K562 (cell line): ENCODE data around the gene HEXD. TPM values are rescaled to one million over a fixed set of nuclear protein-coding genes. Genes with fewer than 3 reads are reported as not detected.
A peak's percentile ranks its signal among the peaks of the same experiment; 100 is the strongest.

Source experiments
- ARID4B ChIP-seq: sonication (generic); formaldehyde crosslinking; IDR thresholded peaks from 2 replicates; pipeline ENCODE4 v1.8.0; 2022; ENCODE audit warnings: mild to moderate bottlenecking, missing genetic modification reagents
- CGGBP1 ChIP-seq: fragments of 250-450 bp; sonication (Bioruptor Pico); IDR thresholded peaks from 2 replicates; pipeline ENCODE4 v1.9.0; 2021; ENCODE audit warnings: mild to moderate bottlenecking
- DNMT1 ChIP-seq: fragments of 450-650 bp; IDR thresholded peaks from 2 replicates; pipeline ENCODE4 v1.6.1; 2016; ENCODE audit warnings: antibody characterized with exemption, mild to moderate bottlenecking
- E2F6 ChIP-seq, 2 experiments: IDR thresholded peaks; 2 replicates each; pipeline ENCODE4 v1.6.1; 2011; ENCODE audit warnings: borderline replicate concordance in 1 of 2, control low read depth in 1 of 2, low read depth in 1 of 2, low read length in 1 of 2, mild to moderate bottlenecking in 1 of 2, mixed read lengths in 1 of 2, moderate library complexity in 1 of 2; ENCODE audit not compliant: insufficient read depth in 1 of 2, insufficient read length in 1 of 2, poor library complexity in 1 of 2, severe bottlenecking in 1 of 2; ENCODE audit errors: extremely low read depth in 1 of 2
- EGR1 ChIP-seq: fragments of 450-650 bp; conservative IDR thresholded peaks from 2 replicates; pipeline ENCODE4 v1.6.1; 2017; ENCODE audit warnings: mild to moderate bottlenecking
- ETV1 ChIP-seq: fragments of 450-650 bp; conservative IDR thresholded peaks from 2 replicates; pipeline ENCODE4 v1.6.1; 2016; ENCODE audit warnings: missing genetic modification characterization, control low read depth, low read depth, missing compliant biosample characterization
- GTF2E2 ChIP-seq: fragments of 200-800 bp; sonication (Bioruptor generic); IDR thresholded peaks from 2 replicates; pipeline ENCODE4 v1.6.1; 2016; ENCODE audit warnings: missing genetic modification characterization, missing compliant biosample characterization
- HDAC3 ChIP-seq: fragments of 450-650 bp; IDR thresholded peaks from 2 replicates; pipeline ENCODE4 v1.6.1; 2018; ENCODE audit warnings: borderline replicate concordance, mild to moderate bottlenecking, moderate library complexity; ENCODE audit not compliant: partially characterized antibody
- RERE ChIP-seq: sonication (generic); formaldehyde crosslinking; IDR thresholded peaks from 2 replicates; pipeline ENCODE4 v1.8.0; 2023; ENCODE audit warnings: missing genetic modification reagents, mild to moderate bottlenecking, borderline replicate concordance
- TAF7 ChIP-seq: fragments of 450-650 bp; IDR thresholded peaks from 2 replicates; pipeline ENCODE4 v1.6.1; 2016; ENCODE audit warnings: missing genetic modification characterization, missing compliant biosample characterization
- TRIM24 ChIP-seq, 2 experiments: fragments of 450-650 bp; IDR thresholded peaks; 2 replicates each; pipeline ENCODE4 v1.6.1; 2016
- YBX1 ChIP-seq: fragments of 450-650 bp; IDR thresholded peaks from 2 replicates; pipeline ENCODE4 v1.7.1; 2016; ENCODE audit warnings: mild to moderate bottlenecking
- ZBTB33 ChIP-seq: sonication (generic); formaldehyde crosslinking; IDR thresholded peaks from 2 replicates; pipeline ENCODE4 v1.8.1; 2023; ENCODE audit warnings: mild to moderate bottlenecking, missing genetic modification reagents
- ZNF436 ChIP-seq: fragments of 250-450, 450-650 bp; sonication (Bioruptor Pico); formaldehyde crosslinking; IDR thresholded peaks from 2 replicates; pipeline ENCODE4 v1.7.0; 2020; ENCODE audit warnings: mild to moderate bottlenecking
- ZNF507 ChIP-seq: conservative IDR thresholded peaks from 2 replicates; pipeline ENCODE4 v1.6.1; 2017; ENCODE audit warnings: missing genetic modification characterization, missing compliant biosample characterization
- ZNF57 ChIP-seq: fragments of 450-650 bp; formaldehyde crosslinking; IDR thresholded peaks from 2 replicates; pipeline ENCODE4 v1.4.0; 2020; ENCODE audit warnings: mild to moderate bottlenecking, moderate library complexity
- polyA plus RNA-seq, 8 experiments: library from polyadenylated mRNA; depleted of rRNA in 4 of 8; stranded (reverse) in 5 of 8; unstranded in 3 of 8; fragments of >200 nt; fragmentation: Nextera tagmentation in 2 of 8; fragmentation: Illumina TruSeq in 1 of 8; extraction: Ambion mirVana in 2 of 8; extraction: Trizol in 1 of 8; gene quantifications; 2 replicates each; pipeline versions ENCODE4 v1.2.1 to v1.2.3, GENCODE V29; 2011 to 2014; ENCODE audit warnings: inconsistent platforms in 1 of 8, missing spikeins in 1 of 8
- total RNA-seq, 7 experiments: library from RNA; depleted of rRNA in 6 of 7; stranded (reverse); fragments of >200 nt in 6 of 7; fragmentation: Illumina TruSeq in 2 of 7; extraction: Trizol in 2 of 7; gene quantifications; 2 replicates each; pipeline versions ENCODE4 v1.2.1 to v1.2.3, GENCODE V29; 2011 to 2021; ENCODE audit warnings: low replicate concordance in 1 of 7

The HEXD gene
- total and polyA plus RNA-seq, 9 of the 15 experiments (the other 6 are each of a cell fraction or from before 2014, with no cell fraction given), result 1.0 to 25.3 (median 10.0) TPM

GRCh38 chr17:82457929-82458178, 39.7 kb downstream of the HEXD start (continued):
- TF ChIP-seq TAF7 (tag), result no peak
- TF ChIP-seq EGR1, result no peak
- no peak for TF ChIP-seq ZBTB33 (CRISPR knock-in tag)
- 0 out of 2 replicates have a peak, but pooled peaks have one; percentile 15 for TF ChIP-seq DNMT1
- TF ChIP-seq ZNF436 (CRISPR knock-in tag), result no peak
- no peak for TF ChIP-seq CGGBP1 (CRISPR knock-in tag)
- no peak for TF ChIP-seq YBX1
- TF ChIP-seq GTF2E2 (tag), result no peak; the same call in 1 of the 2 replicates
- no peak for TF ChIP-seq ZNF57 (CRISPR knock-in tag)
- TF ChIP-seq TRIM24 (IDR thresholded peaks at IDR 0.05), result no peak
- no peak for TF ChIP-seq HDAC3
- TF ChIP-seq ETV1 (tag), result peak; percentile 63
- no peak for TF ChIP-seq ZNF507 (tag)
- TF ChIP-seq RERE, result no peak
- TF ChIP-seq ARID4B (CRISPR knock-in tag), result no peak; the same call in 1 of the 2 replicates
- TF ChIP-seq E2F6 (IDR thresholded peaks at IDR 0.05; ENCODE audit: borderline replicate concordance in 1 of 2, extremely low read depth in 1 of 2, insufficient read depth in 1 of 2, insufficient read length in 1 of 2, low read depth in 1 of 2, low read length in 1 of 2, poor library complexity in 1 of 2, severe bottlenecking in 1 of 2), result no peak
